ENCODE data around the gene TNFAIP8L3.

TNFAIP8L3 gene

DNA sequence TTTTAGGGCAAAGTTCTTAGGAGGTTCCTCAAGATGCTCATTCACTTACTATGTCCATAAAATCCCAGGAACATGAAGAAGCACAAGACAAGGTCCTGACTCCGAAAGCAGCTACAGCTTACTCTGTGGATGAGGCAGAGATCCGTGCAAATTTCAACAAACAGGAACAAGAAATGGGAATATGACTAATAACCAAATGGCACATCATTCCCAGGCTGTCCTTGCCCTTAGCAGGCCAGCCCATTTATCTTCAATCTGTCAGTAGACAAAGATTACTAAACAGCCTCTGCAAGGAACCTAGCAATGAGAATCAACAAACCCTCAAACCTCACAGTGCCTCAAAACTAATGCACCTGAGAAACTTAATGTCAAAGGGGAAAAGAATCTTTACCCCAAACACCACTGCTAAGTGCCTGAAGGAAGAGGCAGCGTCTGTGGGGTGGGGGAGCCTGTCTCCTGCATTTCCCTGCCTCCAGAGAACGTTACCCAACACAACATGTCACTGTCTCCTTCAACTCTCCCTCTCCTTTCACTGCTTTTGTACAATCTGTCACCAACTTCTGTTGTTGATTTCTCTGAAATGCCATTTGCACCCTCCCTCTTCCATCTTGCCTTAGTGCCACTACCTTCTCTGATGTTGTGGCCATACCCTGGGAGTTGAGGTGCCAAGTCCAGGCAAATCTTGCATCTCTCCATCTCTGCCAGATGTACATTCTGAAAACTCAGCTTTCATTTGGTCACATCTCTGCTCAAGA is 4.8 kb downstream of the TNFAIP8L3 start:
- no peak for DNase-seq (ENCODE audit: low spot score)

DNA sequence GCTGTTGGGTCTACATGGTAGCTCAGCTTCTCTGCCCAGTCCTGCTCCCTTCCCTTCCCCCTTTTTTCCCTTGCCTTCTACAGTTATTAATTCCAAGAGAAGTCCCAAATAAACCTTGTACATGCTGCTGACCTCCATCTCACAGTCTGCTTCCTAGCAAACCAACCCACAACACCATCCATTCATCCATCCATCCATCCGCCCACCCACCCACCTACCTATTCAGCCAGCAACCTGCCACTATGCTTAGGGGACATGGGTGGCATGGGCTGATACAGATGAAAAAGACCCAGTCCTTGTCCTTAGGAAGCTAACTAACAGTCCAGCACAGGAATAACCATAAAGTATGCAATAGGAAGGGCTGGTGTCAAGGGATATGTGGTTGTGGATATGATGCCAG is 5.7 kb downstream of the TNFAIP8L3 start:
- DNase-seq (ENCODE audit: low spot score), result no peak

- no peak for DNase-seq (ENCODE audit: low spot score)
These were observed 6.1 kb downstream of the TNFAIP8L3 start for GRCh38 chr15:51088585-51088984.

DNA sequence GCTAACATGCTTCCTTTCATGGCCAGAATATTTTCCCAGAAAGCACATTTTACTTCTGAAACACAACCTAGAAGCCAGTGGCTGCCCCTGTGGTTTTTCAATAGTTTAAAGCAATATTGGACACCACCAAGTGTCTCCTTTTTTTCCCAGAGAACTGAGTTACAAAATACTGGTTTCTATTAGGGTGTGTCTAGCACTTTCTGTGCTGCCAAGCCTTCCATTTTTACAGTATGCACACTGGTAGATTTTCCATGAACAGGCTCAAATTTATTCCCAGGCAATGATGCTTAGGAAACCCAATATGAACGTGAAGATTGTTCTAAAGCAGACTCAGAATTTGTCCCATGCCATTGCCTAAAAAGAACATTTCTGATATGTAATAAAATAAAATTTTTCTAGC is 7.2 kb downstream of the TNFAIP8L3 start:
- no peak for DNase-seq (ENCODE audit: low spot score)

- no peak for DNase-seq (ENCODE audit: low spot score)
These were observed 8.3 kb downstream of the TNFAIP8L3 start for GRCh38 chr15:51086409-51086808.

DNA sequence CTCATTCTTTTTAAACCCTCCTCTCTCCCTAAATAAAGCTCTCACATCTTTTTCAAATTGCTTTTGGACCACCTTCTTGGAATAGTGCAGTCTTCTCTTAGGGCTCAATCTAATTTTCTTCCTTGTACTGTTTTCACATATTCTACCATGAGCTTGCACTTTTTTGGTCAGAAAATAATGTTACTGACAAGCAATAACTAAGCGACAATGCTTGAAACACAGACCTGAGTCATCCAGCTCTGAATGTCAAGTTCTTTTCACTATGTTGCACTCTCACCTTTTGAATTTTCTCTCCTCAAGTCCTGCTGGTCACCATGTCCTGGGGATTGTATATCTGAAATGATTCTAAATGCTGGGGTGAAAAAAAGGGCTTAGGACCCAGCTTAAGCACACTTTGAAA is 8.9 kb downstream of the TNFAIP8L3 start:
- no peak for DNase-seq (ENCODE audit: low spot score)

DNA sequence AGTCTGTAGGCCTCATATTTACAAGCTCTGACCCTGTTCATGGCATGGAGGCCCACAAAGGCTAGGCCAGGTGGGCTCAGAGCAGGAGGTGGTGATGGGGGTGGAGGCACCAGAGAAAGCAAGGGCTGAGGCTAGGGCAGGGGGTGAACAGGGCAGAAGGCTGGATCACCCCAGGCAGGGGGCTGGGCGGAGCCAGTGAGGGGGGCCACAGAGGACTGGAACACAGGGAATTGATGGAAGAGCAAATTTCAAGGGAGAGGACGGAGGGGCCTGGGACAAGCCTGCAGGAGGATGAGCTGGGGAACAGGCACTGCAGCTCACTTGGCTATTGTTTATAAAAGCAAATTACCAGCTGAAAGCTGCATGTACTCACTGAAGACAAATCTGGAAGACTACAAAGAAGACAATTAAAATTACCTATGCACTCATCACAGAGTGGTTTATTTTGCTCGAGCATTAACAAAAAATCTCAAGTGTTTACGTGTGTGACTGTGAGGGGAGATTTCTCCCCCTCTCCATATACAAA is 11.0 kb downstream of the TNFAIP8L3 start:
- no peak for DNase-seq (ENCODE audit: low spot score)

DNA sequence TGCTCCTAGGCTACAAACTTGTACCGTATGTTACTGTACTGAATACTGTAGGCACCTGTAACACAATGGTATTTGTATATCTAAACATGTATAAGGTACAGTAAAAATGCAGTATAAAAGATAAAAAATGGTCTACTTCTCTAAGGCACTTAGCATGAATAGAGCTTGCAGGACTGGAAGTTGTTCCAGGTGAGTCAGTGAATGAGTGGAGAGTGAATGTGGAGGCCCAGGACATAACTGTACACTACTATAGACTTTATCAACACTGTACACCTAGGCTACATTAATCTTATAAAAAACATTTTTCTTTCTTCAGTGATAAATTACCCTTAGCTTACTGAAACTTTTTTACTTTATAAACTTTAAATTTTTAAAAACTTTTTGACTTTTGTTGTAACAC is 12.5 kb downstream of the TNFAIP8L3 start:
- DNase-seq (ENCODE audit: low spot score), result no peak

GRCh38 chr15:51080286-51080685 is 14.4 kb downstream of the TNFAIP8L3 start:
- DNase-seq (ENCODE audit: low spot score), result no peak

DNA sequence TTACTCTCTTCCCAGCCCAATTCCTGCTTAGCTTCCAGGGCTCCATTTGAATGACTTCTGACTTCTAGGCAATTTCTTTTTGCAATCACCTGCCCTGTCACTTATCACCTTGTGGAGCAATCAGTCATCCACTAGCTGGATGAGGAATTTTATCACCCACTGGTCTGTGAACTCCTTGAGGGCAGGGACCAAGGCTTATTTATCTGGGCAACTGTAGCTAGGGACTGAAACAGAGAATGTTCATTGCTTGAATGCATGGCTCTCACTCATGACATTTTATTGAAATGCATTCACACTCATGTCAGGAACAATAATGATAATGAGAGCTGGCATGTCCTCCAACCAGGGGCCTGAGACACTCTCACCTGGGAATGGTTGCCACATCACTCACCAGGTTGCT is 15.5 kb downstream of the TNFAIP8L3 start:
- DNase-seq (ENCODE audit: low spot score), result no peak

DNA sequence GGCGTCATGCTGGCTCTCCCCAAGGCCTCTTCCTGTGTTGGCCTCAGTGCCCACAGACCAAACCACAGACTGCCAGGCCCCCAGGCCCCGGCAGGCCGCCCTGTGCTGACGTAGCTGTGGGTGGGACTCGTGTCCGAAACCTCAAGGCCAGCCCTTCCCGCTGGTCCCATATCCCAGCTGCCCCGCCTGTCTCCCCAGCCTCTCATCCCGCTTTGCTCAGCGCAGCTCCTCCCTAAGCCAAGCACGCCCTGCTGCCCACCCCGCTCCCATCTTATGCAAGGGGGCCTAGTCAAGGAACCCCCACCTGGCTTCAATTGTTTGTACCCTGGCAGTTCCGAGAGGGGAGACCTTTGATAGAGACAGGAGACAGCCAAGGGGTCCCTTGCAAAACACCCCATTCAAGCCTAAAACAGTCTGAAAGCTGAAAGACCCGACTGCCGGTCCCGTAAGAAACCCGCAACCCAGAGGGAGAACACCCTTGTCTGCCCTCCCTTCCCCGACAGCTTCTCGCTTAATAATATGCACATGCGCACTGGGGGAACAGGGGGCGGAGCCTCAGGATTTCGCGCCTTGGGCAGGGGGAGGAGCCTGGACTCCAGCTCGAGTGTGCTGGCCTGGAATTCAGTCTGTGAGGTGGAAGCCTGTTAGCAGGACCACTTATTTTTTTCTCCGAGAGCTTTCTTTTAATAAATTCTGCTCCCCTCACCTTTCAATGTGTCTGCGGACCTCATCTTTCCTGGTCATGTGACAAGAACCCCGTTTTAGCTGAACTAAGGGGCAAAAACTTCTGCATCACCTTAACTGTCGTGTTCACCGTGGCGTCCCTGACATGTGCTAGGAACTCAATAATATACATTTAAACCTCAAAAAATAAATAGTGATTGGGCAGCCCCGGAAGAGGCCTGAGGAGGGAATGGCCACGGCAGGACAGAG is 17.2 kb downstream of the TNFAIP8L3 start:
- peak; percentile 69 for DNase-seq (ENCODE audit: low spot score)

DNA sequence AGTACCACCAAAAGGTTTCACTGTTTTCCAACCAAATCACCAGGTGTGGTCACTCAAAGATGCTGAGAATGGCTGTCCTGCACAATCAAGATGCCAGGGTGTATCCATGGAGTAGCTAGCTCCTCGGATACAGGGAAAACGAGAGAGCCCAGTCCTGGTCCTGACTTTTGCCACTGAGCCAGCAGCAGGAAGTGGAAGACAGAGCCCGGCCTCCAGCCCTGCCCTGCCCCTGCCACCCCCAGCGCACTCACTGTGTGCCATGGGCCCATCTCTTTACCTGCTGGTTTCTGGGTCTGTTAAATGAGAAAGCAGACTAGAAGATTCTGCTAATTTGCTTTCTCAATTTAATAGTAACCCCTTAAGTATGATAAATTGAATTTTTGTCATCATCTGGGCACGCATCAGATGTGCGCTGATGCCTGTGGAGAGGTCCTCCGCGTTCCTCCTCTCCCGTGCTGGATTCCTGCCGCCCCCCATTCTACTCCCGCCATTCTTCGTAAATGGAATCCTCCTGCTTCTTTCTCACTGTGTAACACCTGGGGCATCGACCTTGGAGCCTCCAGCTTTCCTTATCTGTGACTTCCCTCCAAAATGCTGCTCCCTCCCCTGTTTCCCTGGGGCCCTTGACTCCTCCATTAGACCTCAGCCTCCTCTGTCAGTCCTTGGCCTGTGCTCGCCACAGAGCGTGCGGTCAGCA is 18.0 kb downstream of the TNFAIP8L3 start:
- DNase-seq (ENCODE audit: low spot score), result no peak

DNA sequence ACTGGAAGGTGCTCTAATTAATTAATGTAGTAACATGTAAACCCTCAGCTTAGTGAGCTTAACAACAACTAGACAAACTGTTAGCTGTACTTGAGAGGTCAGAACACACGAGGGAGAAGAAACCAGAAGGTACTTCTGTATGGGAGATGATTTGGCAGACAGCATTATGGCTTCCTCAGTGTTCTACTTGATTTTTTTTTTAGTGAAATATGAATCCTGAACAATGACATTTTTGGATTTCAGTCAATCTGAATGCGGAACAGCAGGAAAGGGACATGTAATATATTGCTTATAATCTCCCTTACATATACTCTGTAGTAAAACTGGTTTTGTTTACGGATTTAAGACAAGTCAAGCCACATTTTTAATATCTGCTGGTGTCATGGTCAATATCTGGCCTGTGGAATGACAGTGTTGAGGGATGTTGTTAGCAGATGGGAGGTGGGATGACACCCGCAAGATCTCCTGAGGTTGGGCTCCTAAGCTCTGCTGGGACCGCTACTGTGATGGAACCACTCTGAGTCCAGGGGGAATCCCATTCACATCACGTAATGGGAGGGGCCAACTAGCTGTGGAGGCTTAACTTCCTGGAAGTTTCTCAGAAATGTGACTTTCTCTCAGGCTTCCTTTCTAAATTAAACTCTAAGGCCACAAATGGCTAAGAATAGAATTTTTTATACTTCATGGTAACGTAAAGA is 18.7 kb downstream of the TNFAIP8L3 start:
- no peak for DNase-seq (ENCODE audit: low spot score)

DNA sequence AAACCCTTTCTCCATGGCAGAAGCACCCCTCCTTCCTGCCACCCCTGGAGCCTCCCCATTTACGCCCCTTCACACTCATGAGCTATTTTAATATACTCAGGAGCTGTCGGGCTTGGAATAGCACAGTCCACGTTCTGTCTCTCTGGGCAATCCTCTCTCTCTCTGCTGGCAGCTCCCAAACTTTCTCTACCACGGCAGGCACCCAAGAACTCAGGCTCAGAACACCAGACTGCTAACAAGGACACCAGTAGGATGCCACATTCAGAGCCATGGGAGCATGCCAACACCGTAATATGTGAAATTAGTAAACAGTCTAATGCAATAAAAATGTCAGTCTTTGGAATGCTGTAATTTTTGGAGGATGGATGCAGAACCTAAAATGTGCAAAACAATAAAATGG is 19.3 kb downstream of the TNFAIP8L3 start:
- no peak for DNase-seq (ENCODE audit: low spot score)

- DNase-seq (ENCODE audit: low spot score), result no peak
These were observed 19.8 kb downstream of the TNFAIP8L3 start for GRCh38 chr15:51074926-51075325.

DNA sequence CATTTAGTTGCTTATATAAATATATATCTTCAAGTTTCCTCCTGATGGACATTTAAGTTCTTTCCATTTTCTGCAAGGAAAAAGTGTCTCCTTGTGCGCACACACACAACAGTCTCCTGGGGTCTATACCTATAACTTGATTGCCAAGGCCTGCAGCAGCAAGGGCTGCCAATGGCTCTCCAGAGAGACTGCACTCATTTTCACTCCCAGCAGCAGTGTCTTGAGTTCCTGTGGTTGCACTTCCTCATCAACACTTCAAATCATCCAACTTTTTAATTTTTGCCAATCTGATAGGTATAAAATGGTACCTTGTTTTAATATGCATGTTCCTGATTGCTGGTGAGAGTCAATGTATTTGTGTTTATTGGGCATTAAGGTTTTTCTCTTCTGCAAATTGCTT is 23.1 kb downstream of the TNFAIP8L3 start:
- DNase-seq (ENCODE audit: low spot score), result no peak

DNA sequence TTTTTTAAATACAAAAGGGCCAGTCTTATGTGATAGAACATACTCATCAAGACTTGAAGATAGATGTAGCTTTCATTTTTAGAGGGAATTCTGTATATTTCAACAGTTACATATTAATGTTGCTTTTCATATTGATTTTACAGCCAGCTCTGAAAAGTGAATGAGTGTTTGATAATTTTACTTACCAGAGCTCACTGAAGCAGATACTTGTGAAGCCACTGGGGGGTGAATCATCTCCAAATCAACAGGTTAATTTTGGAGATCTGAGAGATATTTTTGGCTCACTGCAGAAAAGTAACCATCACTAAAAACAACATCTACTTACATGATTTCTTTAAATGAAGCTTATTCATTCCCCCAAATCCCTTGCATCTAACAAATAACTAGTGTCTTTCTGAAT is 24.7 kb downstream of the TNFAIP8L3 start:
- no peak for DNase-seq (ENCODE audit: low spot score)

DNA sequence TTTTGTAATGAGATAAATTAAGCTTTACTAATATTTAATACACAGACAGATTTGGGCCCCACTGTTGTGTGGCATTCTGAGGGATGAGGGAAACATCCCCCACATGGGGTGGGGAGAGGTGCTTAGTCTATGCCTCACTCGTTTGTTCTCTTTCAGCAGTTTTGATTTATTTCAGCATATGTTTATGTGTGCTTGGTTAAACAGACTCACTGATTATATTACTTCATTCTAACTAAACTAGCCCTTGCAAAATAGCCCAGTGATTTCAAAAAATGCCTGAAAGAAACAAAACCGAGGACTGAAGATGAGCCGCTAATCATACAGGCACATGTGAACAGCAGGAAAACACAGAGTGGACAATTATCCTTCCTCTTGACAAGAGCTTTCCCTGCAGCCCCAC is 27.2 kb downstream of the TNFAIP8L3 start:
- no peak for DNase-seq (ENCODE audit: low spot score)

DNA sequence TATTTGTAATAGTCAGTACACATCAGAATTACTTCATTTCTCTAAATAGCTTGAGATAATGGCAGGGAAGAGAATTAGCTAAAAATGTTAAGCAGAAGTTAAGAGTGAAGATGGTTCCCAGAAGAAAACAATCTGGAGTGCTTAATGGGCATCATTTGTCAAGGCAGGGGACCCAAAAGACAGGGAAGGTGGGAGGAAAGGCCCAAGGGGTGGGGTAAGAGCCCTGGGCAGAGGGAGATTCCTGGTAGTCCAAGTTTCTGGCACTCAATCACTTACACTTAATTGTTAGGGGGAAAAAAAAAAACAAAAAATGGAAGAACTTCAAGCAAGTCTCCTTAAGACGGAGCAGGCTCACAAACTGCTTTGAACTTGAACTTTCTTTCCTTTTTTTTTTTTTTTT is 28.9 kb downstream of the TNFAIP8L3 start:
- no peak for DNase-seq (ENCODE audit: low spot score)

DNA sequence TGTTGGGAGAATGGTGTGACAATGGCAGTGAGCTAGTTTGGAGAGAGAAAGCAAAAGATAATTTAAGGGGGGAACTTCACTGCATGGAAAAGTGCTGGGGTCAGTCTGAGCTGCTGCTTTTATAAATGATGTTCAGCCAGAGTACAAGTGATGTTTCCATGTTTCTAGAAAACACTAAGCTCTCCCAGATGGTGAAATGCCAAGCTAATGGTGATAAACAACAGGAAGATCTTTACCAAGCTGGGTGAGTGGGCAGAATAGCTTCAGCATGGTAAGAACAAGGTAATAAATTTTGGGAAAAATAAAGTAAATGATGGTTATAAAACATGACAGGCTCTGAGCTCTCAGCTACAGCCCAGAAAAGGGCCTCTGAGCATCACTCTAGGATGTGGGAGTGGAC is 29.4 kb downstream of the TNFAIP8L3 start:
- no peak for DNase-seq (ENCODE audit: low spot score)

GRCh38 chr15:51062736-51063135 is 32.0 kb downstream of the TNFAIP8L3 start:
- no peak for DNase-seq (ENCODE audit: low spot score)
